Measurements from ENCODE around the gene SPDEF.

DNA sequence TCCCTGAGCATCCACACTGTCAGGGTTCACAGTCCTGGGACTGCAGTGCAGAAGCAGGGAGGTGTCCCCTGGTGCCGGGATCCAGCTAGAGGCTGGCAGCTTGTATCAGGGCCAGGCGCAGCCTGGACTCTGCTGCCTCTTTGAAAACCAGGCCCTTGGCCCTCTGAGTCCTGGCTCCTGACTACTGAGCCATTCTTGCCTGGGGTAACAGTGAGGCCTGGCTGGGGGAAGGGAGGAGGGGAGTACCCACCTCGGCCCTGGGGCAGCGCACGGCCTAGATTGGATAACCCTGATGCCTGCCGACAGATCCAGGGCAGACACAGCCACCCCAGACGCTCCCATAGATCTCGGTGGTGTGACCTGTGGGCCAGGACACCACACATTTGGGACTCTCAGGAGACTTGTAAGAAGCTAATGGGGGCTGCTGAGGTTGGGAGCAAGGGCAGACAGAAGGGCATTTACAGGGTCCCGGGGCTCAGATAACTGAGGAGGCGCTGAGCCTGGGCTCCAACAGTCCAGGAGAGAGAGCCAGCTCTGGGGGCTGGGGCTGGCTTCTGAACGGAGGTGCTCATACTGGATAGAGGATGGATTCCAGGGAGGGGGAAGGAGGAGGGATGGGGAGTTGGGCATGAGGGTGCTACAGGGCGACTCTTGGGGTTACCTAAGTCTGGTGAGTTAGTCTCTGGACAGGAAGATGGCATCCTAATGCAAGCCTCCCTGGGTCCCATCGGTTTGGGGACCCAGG, 30.5 kb downstream of the SPDEF start:
- TF ChIP-seq, protein P1, sequence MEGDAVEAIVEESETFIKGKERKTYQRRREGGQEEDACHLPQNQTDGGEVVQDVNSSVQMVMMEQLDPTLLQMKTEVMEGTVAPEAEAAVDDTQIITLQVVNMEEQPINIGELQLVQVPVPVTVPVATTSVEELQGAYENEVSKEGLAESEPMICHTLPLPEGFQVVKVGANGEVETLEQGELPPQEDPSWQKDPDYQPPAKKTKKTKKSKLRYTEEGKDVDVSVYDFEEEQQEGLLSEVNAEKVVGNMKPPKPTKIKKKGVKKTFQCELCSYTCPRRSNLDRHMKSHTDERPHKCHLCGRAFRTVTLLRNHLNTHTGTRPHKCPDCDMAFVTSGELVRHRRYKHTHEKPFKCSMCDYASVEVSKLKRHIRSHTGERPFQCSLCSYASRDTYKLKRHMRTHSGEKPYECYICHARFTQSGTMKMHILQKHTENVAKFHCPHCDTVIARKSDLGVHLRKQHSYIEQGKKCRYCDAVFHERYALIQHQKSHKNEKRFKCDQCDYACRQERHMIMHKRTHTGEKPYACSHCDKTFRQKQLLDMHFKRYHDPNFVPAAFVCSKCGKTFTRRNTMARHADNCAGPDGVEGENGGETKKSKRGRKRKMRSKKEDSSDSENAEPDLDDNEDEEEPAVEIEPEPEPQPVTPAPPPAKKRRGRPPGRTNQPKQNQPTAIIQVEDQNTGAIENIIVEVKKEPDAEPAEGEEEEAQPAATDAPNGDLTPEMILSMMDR (IDR thresholded peaks at IDR 0.05): no peak
- TF ChIP-seq POLR2A (IDR thresholded peaks at IDR 0.05) (no peak), EP300 (IDR thresholded peaks at IDR 0.05) (no peak)
